ENCODE data around the gene MCTP1.

The MCTP1 gene

DNA sequence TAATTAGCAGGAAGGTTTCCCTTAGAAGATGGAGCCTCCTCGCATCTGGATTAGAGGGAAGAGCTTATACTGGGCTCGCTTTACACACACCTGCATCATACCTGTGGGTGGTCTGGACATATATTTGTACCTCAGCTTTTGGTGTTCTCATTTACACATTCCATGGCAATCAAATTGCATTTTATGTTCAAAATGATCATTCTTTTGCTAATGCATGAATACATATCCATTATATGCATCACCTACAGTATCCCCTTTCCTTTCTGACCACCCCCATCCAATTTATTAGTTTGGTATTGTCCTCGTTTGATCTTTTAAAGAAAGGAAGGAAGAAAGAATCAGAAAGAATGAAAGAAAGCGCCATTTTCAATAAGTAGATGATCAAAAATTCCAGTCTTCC, 415.0 kb downstream of the MCTP1 start:
- TF ChIP-seq, protein P1, sequence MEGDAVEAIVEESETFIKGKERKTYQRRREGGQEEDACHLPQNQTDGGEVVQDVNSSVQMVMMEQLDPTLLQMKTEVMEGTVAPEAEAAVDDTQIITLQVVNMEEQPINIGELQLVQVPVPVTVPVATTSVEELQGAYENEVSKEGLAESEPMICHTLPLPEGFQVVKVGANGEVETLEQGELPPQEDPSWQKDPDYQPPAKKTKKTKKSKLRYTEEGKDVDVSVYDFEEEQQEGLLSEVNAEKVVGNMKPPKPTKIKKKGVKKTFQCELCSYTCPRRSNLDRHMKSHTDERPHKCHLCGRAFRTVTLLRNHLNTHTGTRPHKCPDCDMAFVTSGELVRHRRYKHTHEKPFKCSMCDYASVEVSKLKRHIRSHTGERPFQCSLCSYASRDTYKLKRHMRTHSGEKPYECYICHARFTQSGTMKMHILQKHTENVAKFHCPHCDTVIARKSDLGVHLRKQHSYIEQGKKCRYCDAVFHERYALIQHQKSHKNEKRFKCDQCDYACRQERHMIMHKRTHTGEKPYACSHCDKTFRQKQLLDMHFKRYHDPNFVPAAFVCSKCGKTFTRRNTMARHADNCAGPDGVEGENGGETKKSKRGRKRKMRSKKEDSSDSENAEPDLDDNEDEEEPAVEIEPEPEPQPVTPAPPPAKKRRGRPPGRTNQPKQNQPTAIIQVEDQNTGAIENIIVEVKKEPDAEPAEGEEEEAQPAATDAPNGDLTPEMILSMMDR (conservative IDR thresholded peaks at IDR 0.05): no peak
- no peak for TF ChIP-seq ZFX (IDR thresholded peaks at IDR 0.05)
- H3K27ac ChIP-seq: no peak overlapping the region

DNA sequence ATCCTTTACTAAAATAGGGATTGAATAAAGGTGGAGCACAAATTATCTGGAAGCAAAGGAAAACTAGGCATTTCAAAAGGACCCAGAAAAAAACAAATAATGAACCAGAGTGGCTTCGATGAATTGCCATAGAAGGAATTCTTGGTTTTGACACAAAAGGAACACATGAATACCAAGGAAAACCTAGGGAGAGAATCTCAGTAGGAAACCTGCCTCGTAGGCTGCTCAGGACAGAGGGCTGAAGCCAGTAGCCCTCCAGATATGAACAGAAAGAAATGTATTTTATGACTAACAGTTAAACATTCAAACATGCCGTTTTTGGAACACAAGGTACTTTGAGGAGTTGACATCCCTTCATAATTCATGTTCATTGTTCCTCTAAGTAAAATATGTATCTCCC, 420.9 kb downstream of the MCTP1 start:
- no peak overlapping the region for H3K27ac ChIP-seq
- TF ChIP-seq, protein P1 (conservative IDR thresholded peaks at IDR 0.05): no peak
- TF ChIP-seq ZFX (IDR thresholded peaks at IDR 0.05): no peak

DNA sequence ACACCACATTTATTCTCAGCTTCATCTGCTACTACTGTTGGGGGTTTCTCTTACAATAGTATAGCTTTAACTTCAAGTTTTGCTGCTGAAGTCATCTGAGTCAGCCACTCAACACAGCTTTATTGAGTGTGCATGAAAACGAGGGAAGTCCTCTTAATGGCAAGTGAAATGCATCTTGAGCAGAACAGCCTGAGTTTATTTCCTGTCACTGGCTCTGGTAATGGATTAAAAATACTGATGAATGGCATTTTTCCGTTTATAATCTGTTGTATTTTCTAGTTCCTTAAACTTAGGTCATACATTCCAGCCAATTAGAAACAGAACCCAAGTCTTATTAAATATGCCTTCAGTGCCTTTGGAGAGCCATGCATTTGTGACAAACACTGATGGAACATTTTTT, 427.8 kb downstream of the MCTP1 start:
- H3K27ac ChIP-seq: no peak overlapping the region
- no peak for TF ChIP-seq ZFX (IDR thresholded peaks at IDR 0.05)
- TF ChIP-seq, protein P1 (conservative IDR thresholded peaks at IDR 0.05): no peak

DNA sequence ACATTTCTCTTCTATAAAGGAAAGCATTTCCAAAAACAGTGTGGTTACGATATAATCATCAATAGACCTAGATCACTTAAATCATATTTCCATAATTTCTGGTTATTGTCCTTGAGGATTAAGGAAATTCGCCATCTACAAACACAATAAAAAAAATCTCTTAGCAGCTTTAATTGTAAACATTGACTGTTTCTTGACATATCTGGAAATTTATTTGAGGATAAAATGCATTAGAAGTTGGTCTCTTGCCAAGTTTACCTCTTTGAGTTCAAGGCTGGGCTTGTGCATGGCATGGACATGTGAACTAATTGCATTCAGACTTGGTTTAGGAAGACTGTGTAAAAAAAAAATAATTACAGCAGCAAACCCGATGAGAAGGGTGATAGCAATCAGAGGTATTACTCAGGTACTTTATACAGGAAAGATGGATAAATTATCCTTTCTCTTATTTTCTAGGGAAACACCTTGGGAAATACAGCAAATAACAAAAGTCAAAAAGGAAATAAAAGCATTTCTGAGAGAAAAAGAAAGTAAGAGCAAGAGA, 428.6 kb downstream of the MCTP1 start:
- TF ChIP-seq ZFX (IDR thresholded peaks at IDR 0.05): no peak
- TF ChIP-seq, protein P1 (conservative IDR thresholded peaks at IDR 0.05): no peak
- no peak overlapping the region for H3K27ac ChIP-seq

DNA sequence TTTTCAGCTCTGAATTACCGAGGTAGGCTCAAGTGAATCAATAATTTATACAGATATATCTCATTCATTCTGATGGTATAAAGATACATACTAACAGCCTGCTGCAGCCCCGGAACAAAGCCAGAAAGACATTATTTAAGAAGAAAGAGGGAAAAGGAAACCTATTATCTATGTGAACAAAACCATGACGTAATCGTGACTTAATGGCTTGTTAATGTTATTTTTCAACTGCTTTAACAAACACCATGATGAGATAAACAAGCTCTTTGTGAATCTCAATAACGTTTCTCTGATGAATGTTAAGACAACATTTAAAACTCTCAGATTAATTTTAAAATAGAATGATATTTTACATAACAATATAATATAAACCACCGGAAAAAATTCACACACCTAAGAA, 429.4 kb downstream of the MCTP1 start:
- no peak for TF ChIP-seq ZFX (IDR thresholded peaks at IDR 0.05)
- TF ChIP-seq, protein P1 (conservative IDR thresholded peaks at IDR 0.05): no peak

DNA sequence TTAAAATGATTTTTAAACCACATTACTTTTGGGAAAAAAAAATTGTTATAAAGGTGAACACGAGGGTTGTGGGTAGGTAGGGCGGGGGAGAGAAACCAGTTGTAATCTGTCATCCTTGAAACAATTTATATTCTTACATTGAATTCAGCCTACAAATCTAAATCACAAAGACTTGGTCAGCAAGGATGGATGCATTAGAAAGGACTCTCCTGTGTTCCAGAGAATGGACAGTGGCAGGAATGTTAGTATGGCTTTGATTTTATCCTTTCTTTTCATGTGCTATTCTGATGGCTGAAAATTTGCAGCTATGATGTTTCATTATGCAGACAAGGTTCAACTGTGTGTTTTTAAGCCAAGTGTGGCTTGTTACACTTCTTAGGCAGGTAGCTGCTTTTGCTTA, 431.8 kb downstream of the MCTP1 start:
- TF ChIP-seq, protein P1 (conservative IDR thresholded peaks at IDR 0.05): no peak
- no peak for TF ChIP-seq ZFX (IDR thresholded peaks at IDR 0.05)
- H3K27ac ChIP-seq: no peak overlapping the region

More for the DNA sequence above, 429.4 kb downstream of the MCTP1 start:
- no peak overlapping the region for H3K27ac ChIP-seq

DNA sequence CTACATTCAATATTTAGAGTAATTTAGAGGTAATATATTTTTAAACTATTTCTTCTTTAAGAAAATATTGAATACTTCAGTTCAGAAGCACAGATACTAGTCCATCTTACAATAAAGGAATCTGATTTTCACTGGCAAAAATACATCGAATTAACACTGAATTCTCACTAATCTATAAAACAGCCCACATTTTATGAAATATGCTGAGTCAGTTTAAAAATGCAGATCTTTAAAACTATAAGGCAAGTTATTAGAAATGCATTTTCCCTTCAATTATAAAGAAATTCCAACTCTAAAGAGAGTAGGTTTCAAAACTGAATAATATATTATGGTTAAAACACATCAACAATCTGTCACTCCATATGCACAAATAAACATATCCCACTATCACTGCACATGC, 433.9 kb downstream of the MCTP1 start:
- TF ChIP-seq, protein P1 (conservative IDR thresholded peaks at IDR 0.05): no peak
- no peak for TF ChIP-seq ZFX (IDR thresholded peaks at IDR 0.05)
- H3K27ac ChIP-seq: no peak overlapping the region
